H9 (cell line): ENCODE data around the gene TRAF2. TPM values are rescaled to one million over a fixed set of nuclear protein-coding genes. Genes with fewer than 3 reads are reported as not detected.

ENCODE experiments used
- DNase-seq: peaks from one replicate; pipeline ENCODE4 v3.0.0-alpha.2; 2017
- H2AFZ ChIP-seq: one replicate; pipeline ENCODE4 v1.6.1; 2013; ENCODE audit warnings: mild to moderate bottlenecking, low read length, control low read depth, moderate library complexity
- H2AK5ac ChIP-seq: 2 replicates; pipeline ENCODE4 v1.6.1; 2013; ENCODE audit warnings: low read length, control low read depth, mixed read lengths; ENCODE audit not compliant: insufficient read length
- H2BK120ac ChIP-seq: one replicate; pipeline ENCODE4 v1.6.1; 2013; ENCODE audit warnings: low read depth, mild to moderate bottlenecking, low read length, control low read depth, inconsistent platforms; ENCODE audit not compliant: poor library complexity, severe bottlenecking
- H2BK12ac ChIP-seq: 2 replicates; pipeline ENCODE4 v1.6.1; 2013; ENCODE audit warnings: low read length, control low read depth, mixed read lengths, low read depth; ENCODE audit not compliant: insufficient read length
- H2BK15ac ChIP-seq: 2 replicates; pipeline ENCODE4 v1.6.1; 2013; ENCODE audit warnings: low read depth, low read length, control low read depth
- H2BK20ac ChIP-seq: one replicate; pipeline ENCODE4 v1.6.1; 2013; ENCODE audit warnings: low read depth, mild to moderate bottlenecking, low read length, control low read depth, inconsistent platforms; ENCODE audit not compliant: poor library complexity, severe bottlenecking
- H2BK5ac ChIP-seq: 2 replicates; pipeline ENCODE4 v1.6.1; 2013; ENCODE audit warnings: low read length, control low read depth, mixed read lengths; ENCODE audit not compliant: insufficient read length
- H3K14ac ChIP-seq: 2 replicates; pipeline ENCODE4 v1.6.1; 2013; ENCODE audit warnings: low read length, control low read depth; ENCODE audit not compliant: insufficient read depth
- H3K18ac ChIP-seq: 2 replicates; pipeline ENCODE4 v1.6.1; 2013; ENCODE audit warnings: low read depth, mild to moderate bottlenecking, mixed read lengths, low read length, control low read depth; ENCODE audit not compliant: insufficient read length
- H3K23ac ChIP-seq: 2 replicates; pipeline ENCODE4 v1.6.1; 2013; ENCODE audit warnings: low read length, control low read depth, mixed read lengths, low read depth; ENCODE audit not compliant: insufficient read length
- H3K23me2 ChIP-seq: 2 replicates; pipeline ENCODE4 v1.6.1; 2013; ENCODE audit warnings: low read depth, mild to moderate bottlenecking, mixed read lengths, low read length, control low read depth; ENCODE audit not compliant: insufficient read length, poor library complexity, severe bottlenecking
- H3K27ac ChIP-seq: 2 replicates; pipeline ENCODE4 v1.5.1; 2013; ENCODE audit warnings: low read length, control low read depth, mixed read lengths, low read depth; ENCODE audit not compliant: insufficient read length
- H3K27me3 ChIP-seq: 2 replicates; pipeline ENCODE4 v1.6.1; 2013; ENCODE audit warnings: low read length, control low read depth, inconsistent platforms; ENCODE audit not compliant: insufficient read depth
- H3K4ac ChIP-seq: 2 replicates; pipeline ENCODE4 v1.6.1; 2013; ENCODE audit warnings: low read depth, mild to moderate bottlenecking, control low read depth, inconsistent platforms, low read length, moderate library complexity
- H3K4me1 ChIP-seq: 2 replicates; pipeline ENCODE4 v1.6.1; 2013; ENCODE audit warnings: low read length, control low read depth, inconsistent platforms; ENCODE audit not compliant: insufficient read depth
- H3K4me2 ChIP-seq: 2 replicates; pipeline ENCODE4 v1.6.1; 2013; ENCODE audit warnings: low read length, control low read depth, mixed read lengths; ENCODE audit not compliant: insufficient read length, insufficient read depth
- H3K56ac ChIP-seq: 2 replicates; pipeline ENCODE4 v1.6.1; 2013; ENCODE audit warnings: low read depth, mild to moderate bottlenecking, mixed read lengths, low read length, control low read depth; ENCODE audit not compliant: insufficient read length
- H3K79me1 ChIP-seq: 2 replicates; pipeline ENCODE4 v1.6.1; 2013; ENCODE audit warnings: low read depth, mild to moderate bottlenecking, moderate library complexity, low read length, control low read depth, inconsistent platforms; ENCODE audit not compliant: insufficient read depth, poor library complexity, severe bottlenecking
- H3K79me2 ChIP-seq: 2 replicates; pipeline ENCODE4 v1.6.1; 2013; ENCODE audit warnings: low read length, control low read depth, inconsistent platforms; ENCODE audit not compliant: insufficient read depth
- H3K9ac ChIP-seq: 2 replicates; pipeline ENCODE4 v1.6.1; 2013; ENCODE audit warnings: low read length, control low read depth, mixed read lengths; ENCODE audit not compliant: insufficient read length; ENCODE audit errors: extremely low read depth
- H3K9me3 ChIP-seq: one replicate; pipeline ENCODE4 v1.6.1; 2013; ENCODE audit warnings: low read depth, low read length, inconsistent platforms; ENCODE audit not compliant: control insufficient read depth
- H3T11ph ChIP-seq: one replicate; pipeline ENCODE4 v1.6.1; 2013; ENCODE audit warnings: mild to moderate bottlenecking, low read length, control low read depth, inconsistent platforms
- H4K20me1 ChIP-seq: one replicate; pipeline ENCODE4 v1.6.1; 2013; ENCODE audit not compliant: control insufficient read depth, insufficient read length, insufficient read depth
- H4K5ac ChIP-seq: 2 replicates; pipeline ENCODE4 v1.6.1; 2013; ENCODE audit warnings: low read depth, mild to moderate bottlenecking, mixed read lengths, low read length, control low read depth; ENCODE audit not compliant: insufficient read length
- H4K8ac ChIP-seq: replicated peaks from 2 replicates; pipeline ENCODE4 v1.6.1; 2013; ENCODE audit warnings: low read length, control low read depth, mixed read lengths, low read depth; ENCODE audit not compliant: insufficient read length
- H4K91ac ChIP-seq: 2 replicates; pipeline ENCODE4 v1.6.1; 2013; ENCODE audit warnings: low read depth, mild to moderate bottlenecking, moderate library complexity, mixed read lengths, low read length, control low read depth; ENCODE audit not compliant: insufficient read length
- H3K27ac Mint-ChIP-seq, 3 experiments: 2 replicates in 2 of 3; 3 replicates in 1 of 3; pipeline ENCODE4 v1.8.0; 2020 to 2021; ENCODE audit warnings: mixed read lengths in 3 of 3, mild to moderate bottlenecking in 1 of 3, moderate library complexity in 1 of 3
- H3K27me3 Mint-ChIP-seq: 2 replicates; pipeline ENCODE4 v1.8.0; 2021; ENCODE audit warnings: low read depth, mild to moderate bottlenecking, moderate library complexity, mixed read lengths
- H3K36me3 Mint-ChIP-seq, 3 experiments: 2 replicates in 2 of 3; 3 replicates in 1 of 3; pipeline ENCODE4 v1.8.0; 2020 to 2021; ENCODE audit warnings: low read depth in 3 of 3, mixed read lengths in 3 of 3; ENCODE audit not compliant: insufficient read depth in 1 of 3
- H3K4me1 Mint-ChIP-seq, 2 experiments: 2 replicates each; pipeline ENCODE4 v1.8.0; 2020; ENCODE audit warnings: mixed read lengths in 2 of 2
- H3K4me3 Mint-ChIP-seq, 2 experiments: 2 replicates in 1 of 2; 3 replicates in 1 of 2; pipeline ENCODE4 v1.8.0; 2020 to 2021; ENCODE audit warnings: mild to moderate bottlenecking in 2 of 2, mixed read lengths in 2 of 2, moderate library complexity in 1 of 2
- H3K9me3 Mint-ChIP-seq, 2 experiments: 2 replicates in 1 of 2; 3 replicates in 1 of 2; pipeline ENCODE4 v1.8.0; 2020; ENCODE audit warnings: mild to moderate bottlenecking in 2 of 2, mixed read lengths in 2 of 2, moderate library complexity in 1 of 2
- WGBS: extraction: QIAGEN DNeasy Blood & Tissue Kit; methylation state at CpG from one replicate; pipeline ENCODE4 v1.1.7; 2013; ENCODE audit warnings: missing lambda C conversion rate, low lambda C conversion rate, mixed read lengths; ENCODE audit not compliant: insufficient read length; ENCODE audit errors: extremely low coverage; 5-methylcytosine and 5-hydroxymethylcytosine counted together
- total RNA-seq: library from RNA; stranded (reverse); gene quantifications from 2 replicates; pipeline ENCODE4 v1.2.1, GENCODE V29; 2021
- TF ChIP-seq, protein P1 (sequence below): fragments of 200-600 bp; sonication (generic); conservative IDR thresholded peaks from 3 replicates; pipeline ENCODE4 v1.8.0; 2021; ENCODE audit warnings: antibody characterized with exemption, mild to moderate bottlenecking

The TRAF2 gene
- total RNA-seq, 1 experiment from 2014 or later, result 48.8 TPM

DNA sequence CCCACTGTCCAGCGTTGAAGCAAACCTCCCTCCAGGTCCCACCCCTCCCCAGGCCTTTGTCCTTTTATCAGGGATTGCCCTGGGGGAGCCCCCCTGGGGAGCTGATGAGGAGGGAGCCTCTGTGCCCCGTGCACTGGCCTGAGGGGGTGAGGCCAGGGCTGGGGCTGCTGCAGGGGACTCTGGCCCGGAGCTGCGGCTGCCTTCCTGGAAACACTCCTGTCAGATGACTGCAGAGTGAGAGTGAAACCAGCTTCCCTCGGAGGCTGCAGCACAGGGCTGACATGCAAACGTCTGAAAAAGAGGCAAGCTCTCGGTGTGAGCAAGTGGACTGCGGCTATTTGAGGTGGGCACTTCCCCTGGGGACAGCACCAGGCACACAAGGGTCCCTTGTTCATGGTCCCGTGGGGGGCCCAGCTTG is 4.6 kb upstream of the TRAF2 start:
- no peak overlapping the region for H3K27ac ChIP-seq
- H3K4me3 Mint-ChIP-seq, result no peak overlapping the region

More for the DNA sequence above, 4.6 kb upstream of the TRAF2 start:
- H2AFZ ChIP-seq, result no peak overlapping the region
- no peak overlapping the region for H3T11ph ChIP-seq
- H3K79me1 ChIP-seq, result no peaks in the 10 kb centered on the region
- WGBS, result no CpG with 5 or more reads among the region's 9 CpGs
- no peak overlapping the region for H3K9ac ChIP-seq
- H2BK20ac ChIP-seq, result no peak overlapping the region
- no peak overlapping the region for H3K56ac ChIP-seq
- no peak overlapping the region for H3K18ac ChIP-seq
- H4K91ac ChIP-seq, result no peak overlapping the region
- Mint-ChIP-seq H3K9me3 (no peaks in the 10 kb centered on the region; a peak in 2 of 5 replicates), H3K4me1 (peaks cover 5% of the 10 kb centered on the region in 2 experiments; a peak in 2 of 4 replicates), H3K27me3 (peaks cover 14% of the 10 kb centered on the region), H3K27ac (no peak overlapping the region), H3K36me3 (no peaks in the 10 kb centered on the region; a peak in 2 of 7 replicates)
- H3K27me3 ChIP-seq, result no peaks in the 10 kb centered on the region
- no peak overlapping the region for H3K23ac ChIP-seq
- H2BK120ac ChIP-seq, result no peak overlapping the region
- no peak overlapping the region for H3K4ac ChIP-seq
- H4K8ac ChIP-seq, result no peak overlapping the region
- no peak overlapping the region for H3K14ac ChIP-seq
- H4K20me1 ChIP-seq, result no peaks in the 10 kb centered on the region
- H2BK5ac ChIP-seq, result no peak overlapping the region
- H3K4me2 ChIP-seq, result no peak overlapping the region
- H2BK15ac ChIP-seq, result no peak overlapping the region
- no peak overlapping the region for H2BK12ac ChIP-seq
- DNase-seq, result no peak
- H3K4me1 ChIP-seq, result no peaks in the 10 kb centered on the region
- TF ChIP-seq, protein P1, sequence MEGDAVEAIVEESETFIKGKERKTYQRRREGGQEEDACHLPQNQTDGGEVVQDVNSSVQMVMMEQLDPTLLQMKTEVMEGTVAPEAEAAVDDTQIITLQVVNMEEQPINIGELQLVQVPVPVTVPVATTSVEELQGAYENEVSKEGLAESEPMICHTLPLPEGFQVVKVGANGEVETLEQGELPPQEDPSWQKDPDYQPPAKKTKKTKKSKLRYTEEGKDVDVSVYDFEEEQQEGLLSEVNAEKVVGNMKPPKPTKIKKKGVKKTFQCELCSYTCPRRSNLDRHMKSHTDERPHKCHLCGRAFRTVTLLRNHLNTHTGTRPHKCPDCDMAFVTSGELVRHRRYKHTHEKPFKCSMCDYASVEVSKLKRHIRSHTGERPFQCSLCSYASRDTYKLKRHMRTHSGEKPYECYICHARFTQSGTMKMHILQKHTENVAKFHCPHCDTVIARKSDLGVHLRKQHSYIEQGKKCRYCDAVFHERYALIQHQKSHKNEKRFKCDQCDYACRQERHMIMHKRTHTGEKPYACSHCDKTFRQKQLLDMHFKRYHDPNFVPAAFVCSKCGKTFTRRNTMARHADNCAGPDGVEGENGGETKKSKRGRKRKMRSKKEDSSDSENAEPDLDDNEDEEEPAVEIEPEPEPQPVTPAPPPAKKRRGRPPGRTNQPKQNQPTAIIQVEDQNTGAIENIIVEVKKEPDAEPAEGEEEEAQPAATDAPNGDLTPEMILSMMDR, result no peak
- no peak overlapping the region for H4K5ac ChIP-seq
- peaks cover 4% of the 10 kb centered on the region for H3K23me2 ChIP-seq
- no peak overlapping the region for H2AK5ac ChIP-seq
- H3K79me2 ChIP-seq, result no peaks in the 10 kb centered on the region; the same call in 1 of the 2 replicates
- no peaks in the 10 kb centered on the region for H3K9me3 ChIP-seq
